ENCODE measurements around the gene CKS2.

The CKS2 gene

DNA sequence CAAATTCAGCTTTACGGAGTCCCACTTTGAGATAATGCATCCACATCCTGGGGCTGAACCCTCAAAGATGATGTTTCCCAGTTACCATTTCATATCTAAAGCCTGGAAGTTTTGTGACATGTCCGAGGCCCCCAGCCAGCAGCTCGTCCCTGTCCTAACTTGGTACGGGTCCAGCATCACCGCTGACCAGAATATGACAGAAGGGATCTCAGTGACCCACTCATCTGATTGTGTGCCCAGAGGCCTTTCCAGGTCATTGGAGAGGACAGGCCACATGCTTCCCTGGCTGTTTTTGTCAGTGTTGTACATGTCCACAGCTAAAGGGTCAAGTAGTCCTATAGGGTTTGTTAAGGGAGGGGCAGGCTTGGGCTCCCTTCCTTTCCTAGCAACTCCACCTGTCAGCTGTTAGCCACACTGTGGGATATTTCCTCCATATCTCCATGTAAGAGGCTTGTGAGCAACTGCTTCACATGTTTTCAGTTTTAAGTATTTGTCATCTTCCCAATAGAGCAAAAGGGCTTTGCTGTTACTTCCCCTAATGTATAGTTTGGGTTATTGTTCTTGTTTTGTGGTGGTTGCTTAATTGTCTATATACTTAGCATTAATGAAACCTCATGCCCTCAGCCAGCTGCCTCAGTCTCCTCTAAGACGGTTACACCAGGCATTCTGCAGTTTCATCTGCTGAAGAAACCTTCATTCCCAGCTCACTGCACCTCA lies 40.7 kb downstream of the CKS2 start:
- Histone ChIP-seq H3K4me2 (ENCODE audit: low read depth, low read length, poor library complexity, severe bottlenecking) (no peak overlapping the region), H3K9ac (ENCODE audit: low read length) (no peak overlapping the region), H3K9me3 (ENCODE audit: insufficient read depth, low read length) (no peaks in the 10 kb centered on the region), H3K4me3 (ENCODE audit: insufficient read depth, low read length, poor library complexity, severe bottlenecking) (no peak overlapping the region), H2AFZ (ENCODE audit: low read depth, low read length, severe bottlenecking) (no peak overlapping the region), H3K27me3 (ENCODE audit: low read length) (no peaks in the 10 kb centered on the region), H3K36me3 (ENCODE audit: low read length) (peaks cover 14% of the 10 kb centered on the region), H4K20me1 (ENCODE audit: low read depth, low read length) (no peaks in the 10 kb centered on the region), H3K27ac (ENCODE audit: low read depth, low read length) (no peak overlapping the region), H3K9me2 (replicated peaks; ENCODE audit: insufficient read depth, low read length) (no peaks in the 10 kb centered on the region), H3K79me2 (ENCODE audit: insufficient read depth, low read length) (no peaks in the 10 kb centered on the region), H3F3A (ENCODE audit: insufficient read depth) (no peaks in the 10 kb centered on the region)
- TF ChIP-seq EZH2phosphoT487 (conservative IDR thresholded peaks at IDR 0.05; ENCODE audit: low read length), result no peak
- TF ChIP-seq, protein P1, sequence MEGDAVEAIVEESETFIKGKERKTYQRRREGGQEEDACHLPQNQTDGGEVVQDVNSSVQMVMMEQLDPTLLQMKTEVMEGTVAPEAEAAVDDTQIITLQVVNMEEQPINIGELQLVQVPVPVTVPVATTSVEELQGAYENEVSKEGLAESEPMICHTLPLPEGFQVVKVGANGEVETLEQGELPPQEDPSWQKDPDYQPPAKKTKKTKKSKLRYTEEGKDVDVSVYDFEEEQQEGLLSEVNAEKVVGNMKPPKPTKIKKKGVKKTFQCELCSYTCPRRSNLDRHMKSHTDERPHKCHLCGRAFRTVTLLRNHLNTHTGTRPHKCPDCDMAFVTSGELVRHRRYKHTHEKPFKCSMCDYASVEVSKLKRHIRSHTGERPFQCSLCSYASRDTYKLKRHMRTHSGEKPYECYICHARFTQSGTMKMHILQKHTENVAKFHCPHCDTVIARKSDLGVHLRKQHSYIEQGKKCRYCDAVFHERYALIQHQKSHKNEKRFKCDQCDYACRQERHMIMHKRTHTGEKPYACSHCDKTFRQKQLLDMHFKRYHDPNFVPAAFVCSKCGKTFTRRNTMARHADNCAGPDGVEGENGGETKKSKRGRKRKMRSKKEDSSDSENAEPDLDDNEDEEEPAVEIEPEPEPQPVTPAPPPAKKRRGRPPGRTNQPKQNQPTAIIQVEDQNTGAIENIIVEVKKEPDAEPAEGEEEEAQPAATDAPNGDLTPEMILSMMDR (IDR thresholded peaks at IDR 0.05; ENCODE audit: insufficient read depth, low read length, poor library complexity, severe bottlenecking), result no peak

GRCh38 chr9:89352451-89352850 lies 41.5 kb downstream of the CKS2 start:
- Histone ChIP-seq H3K9me3 (ENCODE audit: insufficient read depth, low read length) (no peaks in the 10 kb centered on the region), H3F3A (ENCODE audit: insufficient read depth) (no peaks in the 10 kb centered on the region), H4K20me1 (ENCODE audit: low read depth, low read length) (no peaks in the 10 kb centered on the region), H3K9ac (ENCODE audit: low read length) (no peak overlapping the region), H3K27ac (ENCODE audit: low read depth, low read length) (no peak overlapping the region), H2AFZ (ENCODE audit: low read depth, low read length, severe bottlenecking) (no peak overlapping the region), H3K79me2 (ENCODE audit: insufficient read depth, low read length) (no peaks in the 10 kb centered on the region), H3K4me3 (ENCODE audit: insufficient read depth, low read length, poor library complexity, severe bottlenecking) (no peak overlapping the region), H3K36me3 (ENCODE audit: low read length) (peaks cover 11% of the 10 kb centered on the region), H3K4me2 (ENCODE audit: low read depth, low read length, poor library complexity, severe bottlenecking) (no peak overlapping the region), H3K27me3 (ENCODE audit: low read length) (no peaks in the 10 kb centered on the region), H3K9me2 (replicated peaks; ENCODE audit: insufficient read depth, low read length) (no peaks in the 10 kb centered on the region)
- no peak for TF ChIP-seq EZH2phosphoT487 (conservative IDR thresholded peaks at IDR 0.05; ENCODE audit: low read length)
- TF ChIP-seq, protein P1 (IDR thresholded peaks at IDR 0.05; ENCODE audit: insufficient read depth, low read length, poor library complexity, severe bottlenecking), result no peak

DNA sequence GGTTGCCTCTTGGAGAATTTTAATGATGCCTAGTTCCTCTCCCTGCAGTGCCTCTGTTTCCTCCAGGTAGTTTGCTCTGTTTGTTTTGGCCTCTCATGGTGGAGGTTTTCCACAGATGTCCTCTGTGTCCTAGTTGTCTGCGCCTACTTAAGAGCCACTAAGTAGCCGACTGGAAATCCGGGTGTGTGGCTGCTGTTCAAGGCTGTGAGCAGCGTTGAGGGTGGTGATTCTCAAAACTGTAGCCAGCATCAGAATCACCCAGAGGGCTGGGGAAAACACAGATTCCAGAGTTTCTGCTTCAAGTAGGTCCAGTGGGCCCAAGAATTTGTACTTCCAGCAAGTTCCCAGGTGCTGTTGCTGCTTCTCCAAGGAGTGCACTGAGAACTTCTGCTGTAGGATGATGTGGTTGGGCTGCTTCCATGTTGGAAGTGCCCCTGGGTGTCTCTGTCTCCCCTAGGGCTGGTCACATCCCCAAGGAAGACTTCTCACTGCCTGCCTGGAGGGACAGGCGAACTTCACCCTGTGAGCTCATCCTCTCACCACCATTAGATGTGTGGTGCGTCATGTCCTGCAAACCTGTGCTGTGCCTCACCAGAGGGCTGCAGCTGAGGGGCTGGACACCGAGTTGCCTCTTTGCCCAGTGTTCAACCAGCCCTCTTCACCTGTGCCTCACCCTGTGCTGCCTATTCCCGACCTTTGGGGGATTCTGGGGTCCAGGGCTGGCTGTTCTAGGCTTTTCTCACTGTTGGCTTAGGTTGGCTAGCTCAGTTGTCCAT lies 42.1 kb downstream of the CKS2 start:
- TF ChIP-seq, protein P1 (IDR thresholded peaks at IDR 0.05; ENCODE audit: insufficient read depth, low read length, poor library complexity, severe bottlenecking), result no peak
- no peak for TF ChIP-seq EZH2phosphoT487 (conservative IDR thresholded peaks at IDR 0.05; ENCODE audit: low read length)
- Histone ChIP-seq H3K79me2 (ENCODE audit: insufficient read depth, low read length) (no peaks in the 10 kb centered on the region), H4K20me1 (ENCODE audit: low read depth, low read length) (no peaks in the 10 kb centered on the region), H3K9me3 (ENCODE audit: insufficient read depth, low read length) (no peaks in the 10 kb centered on the region), H3F3A (ENCODE audit: insufficient read depth) (no peaks in the 10 kb centered on the region), H3K4me3 (ENCODE audit: insufficient read depth, low read length, poor library complexity, severe bottlenecking) (no peak overlapping the region), H3K4me2 (ENCODE audit: low read depth, low read length, poor library complexity, severe bottlenecking) (no peak overlapping the region), H3K27ac (ENCODE audit: low read depth, low read length) (no peak overlapping the region), H3K9ac (ENCODE audit: low read length) (no peak overlapping the region), H3K36me3 (ENCODE audit: low read length) (peaks cover 11% of the 10 kb centered on the region), H3K27me3 (ENCODE audit: low read length) (no peaks in the 10 kb centered on the region), H3K9me2 (replicated peaks; ENCODE audit: insufficient read depth, low read length) (no peaks in the 10 kb centered on the region), H2AFZ (ENCODE audit: low read depth, low read length, severe bottlenecking) (no peak overlapping the region)

All from SU-DHL-6 (cell line).